Ishikawa (cell line): ENCODE measurements around the gene MRTFA.

ENCODE experiments used
- CEBPB ChIP-seq: IDR thresholded peaks from 2 replicates; pipeline ENCODE4 v1.6.1; 2012
- CREB1 ChIP-seq: IDR thresholded peaks from 2 replicates; pipeline ENCODE4 v1.6.1; 2012; ENCODE audit warnings: low read depth
- EGR1 ChIP-seq: IDR thresholded peaks from 2 replicates; pipeline ENCODE4 v1.6.1; 2012
- EP300 ChIP-seq: IDR thresholded peaks from 2 replicates; pipeline ENCODE4 v1.6.1; 2012; ENCODE audit warnings: borderline replicate concordance
- FOXM1 ChIP-seq: IDR thresholded peaks from 2 replicates; pipeline ENCODE4 v1.6.1; 2012; ENCODE audit warnings: low read depth, borderline replicate concordance
- MAX ChIP-seq: IDR thresholded peaks from 2 replicates; pipeline ENCODE4 v1.6.1; 2012
- NFIC ChIP-seq: IDR thresholded peaks from 2 replicates; pipeline ENCODE4 v1.6.1; 2012
- RAD21 ChIP-seq: IDR thresholded peaks from 2 replicates; pipeline ENCODE4 v1.6.1; 2012; ENCODE audit warnings: low read depth
- REST ChIP-seq: IDR thresholded peaks from 2 replicates; pipeline ENCODE4 v1.6.1; 2012; ENCODE audit warnings: low read depth, mild to moderate bottlenecking
- TAF1 ChIP-seq: IDR thresholded peaks from 2 replicates; pipeline ENCODE4 v1.6.1; 2012; ENCODE audit warnings: low read depth, mild to moderate bottlenecking
- TCF12 ChIP-seq: IDR thresholded peaks from 2 replicates; pipeline ENCODE4 v1.6.1; 2012; ENCODE audit warnings: low read depth
- TEAD4 ChIP-seq: IDR thresholded peaks from 2 replicates; pipeline ENCODE4 v1.6.1; 2012
- USF1 ChIP-seq: IDR thresholded peaks from 2 replicates; pipeline ENCODE4 v1.6.1; 2012
- YY1 ChIP-seq: IDR thresholded peaks from 2 replicates; pipeline ENCODE4 v1.6.1; 2012; ENCODE audit warnings: low read depth
- ZBTB7A ChIP-seq: IDR thresholded peaks from 2 replicates; pipeline ENCODE4 v1.6.1; 2012; ENCODE audit warnings: low read depth

Gene MRTFA

GRCh38 chr22:40476341-40476740, 160.2 kb downstream of the MRTFA start:
- TF ChIP-seq YY1 (no peak), RAD21 (no peak), USF1 (no peak), REST (no peak)

GRCh38 chr22:40473703-40474102, 162.8 kb downstream of the MRTFA start:
- TF ChIP-seq FOXM1 (no peak), YY1 (no peak), CEBPB (no peak), REST (no peak), EP300 (no peak), MAX (no peak), TEAD4 (no peak), TAF1 (no peak), CREB1 (no peak), TCF12 (no peak), ZBTB7A (no peak), NFIC (no peak), USF1 (no peak), EGR1 (no peak)

GRCh38 chr22:40472579-40472978, 163.9 kb downstream of the MRTFA start:
- TF ChIP-seq CEBPB, result no peak
- no peak for TF ChIP-seq TCF12
- no peak for TF ChIP-seq REST
- no peak for TF ChIP-seq FOXM1
- TF ChIP-seq EP300, result no peak
- no peak for TF ChIP-seq TEAD4
- no peak for TF ChIP-seq NFIC
- TF ChIP-seq ZBTB7A, result no peak
- TF ChIP-seq MAX, result no peak
- no peak for TF ChIP-seq USF1
- TF ChIP-seq EGR1, result no peak
- no peak for TF ChIP-seq TAF1
- no peak for TF ChIP-seq YY1
- no peak for TF ChIP-seq RAD21
- TF ChIP-seq CREB1, result no peak

- TF ChIP-seq CREB1 (no peak), RAD21 (no peak)
Measured at GRCh38 chr22:40472051-40472450, 164.5 kb downstream of the MRTFA start.

- no peak for TF ChIP-seq EP300
- TF ChIP-seq RAD21, result no peak
- TF ChIP-seq NFIC, result no peak
- no peak for TF ChIP-seq ZBTB7A
- TF ChIP-seq YY1, result no peak
- TF ChIP-seq MAX, result no peak
- no peak for TF ChIP-seq EGR1
- TF ChIP-seq REST, result no peak
- TF ChIP-seq CEBPB, result no peak
- TF ChIP-seq TAF1, result no peak
- no peak for TF ChIP-seq USF1
- TF ChIP-seq TEAD4, result no peak
- no peak for TF ChIP-seq TCF12
- no peak for TF ChIP-seq FOXM1
- no peak for TF ChIP-seq CREB1
Measured at GRCh38 chr22:40469181-40469580, 167.3 kb downstream of the MRTFA start.
